NT2/D1 (cell line): ENCODE results near the gene FAM81A.

Source experiments
- SUZ12 ChIP-seq: IDR thresholded peaks from 2 replicates; pipeline ENCODE4 v1.6.1; 2011; ENCODE audit not compliant: insufficient read length, insufficient read depth; ENCODE audit errors: extremely low read depth
- ZNF274 ChIP-seq: IDR thresholded peaks from 2 replicates; pipeline ENCODE4 v1.6.1; 2011; ENCODE audit warnings: mild to moderate bottlenecking, low read depth, low read length

- no peak for TF ChIP-seq ZNF274
- TF ChIP-seq SUZ12 = no peak
Observed at GRCh38 chr15:59457103-59457502, 19.1 kb downstream of the FAM81A start.
